HG03139 (cell line): ENCODE measurements around the gene MCHR2.
"Not testable (repeated sequence)": the region's sequence is repeated elsewhere in the genome, so short reads cannot be mapped to it uniquely, and the experiment has no call there.

Source experiments
- ATAC-seq: cut with Tn5 transposase; IDR thresholded peaks from one replicate; pipeline ENCODE4 v1.9.1; 2021; ENCODE audit not compliant: unreplicated experiment

MCHR2 gene

DNA sequence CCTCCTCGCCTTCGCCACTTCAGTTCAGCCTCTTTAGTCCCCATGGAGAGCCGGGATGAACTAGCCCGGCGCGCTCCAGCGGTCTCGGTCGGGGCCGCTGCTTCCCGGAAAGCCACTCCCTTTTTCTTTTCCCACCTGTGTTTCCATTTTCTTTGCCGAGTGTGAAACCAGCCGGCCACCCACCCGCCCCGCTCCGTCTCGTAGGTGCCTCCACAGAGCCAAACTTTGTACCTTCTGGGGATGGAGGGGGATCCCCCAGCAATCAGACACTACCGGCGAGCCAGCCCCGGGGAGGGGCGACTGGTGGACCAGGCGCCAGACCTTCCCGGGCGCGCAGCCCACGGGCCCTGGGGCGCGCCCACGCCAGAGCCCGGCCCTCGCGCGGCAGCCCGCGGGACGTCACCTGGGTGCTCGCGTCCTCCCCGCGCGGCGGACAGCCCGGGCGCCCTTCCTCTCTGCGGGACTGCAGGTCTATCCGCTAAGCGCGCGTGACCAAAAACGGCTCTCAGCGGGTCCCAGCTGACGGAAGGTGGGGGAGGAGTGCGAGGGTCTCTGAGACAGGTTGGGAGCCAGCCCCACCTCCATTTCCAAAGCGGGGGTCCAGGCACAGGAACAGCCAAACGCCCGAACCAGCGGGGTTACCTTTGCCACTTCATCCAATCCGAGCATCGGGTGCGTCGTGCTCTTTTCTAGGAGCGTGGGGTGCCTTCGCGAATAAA lies at the start of gene MCHR2:
TSS of gene MCHR2 (minus strand) at position 691 of the 719 bp plus-strand sequence. CDS start 38,076 bp downstream, outside the sequence.
- ATAC-seq = no peak

DNA sequence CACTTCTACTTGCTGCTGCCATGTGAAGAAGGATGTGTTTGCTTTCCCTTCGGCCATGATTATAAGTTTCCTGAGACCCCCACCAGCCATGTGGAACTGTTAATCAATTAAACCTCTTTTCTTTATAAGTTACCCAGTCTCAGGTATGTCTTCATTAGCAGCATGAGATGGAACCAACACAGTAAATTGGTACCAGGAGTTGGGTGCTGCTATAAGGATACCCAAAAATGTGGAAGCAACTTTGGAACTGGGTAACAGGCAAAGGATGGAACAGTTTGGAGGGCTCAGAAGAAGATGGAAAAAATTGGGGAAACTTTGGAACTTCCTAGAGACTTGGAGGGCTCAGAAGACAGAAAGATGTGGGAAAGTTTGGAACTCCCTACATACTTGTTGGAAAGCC lies 44.5 kb upstream of the MCHR2 start:
- not testable (repeated sequence) for ATAC-seq

DNA sequence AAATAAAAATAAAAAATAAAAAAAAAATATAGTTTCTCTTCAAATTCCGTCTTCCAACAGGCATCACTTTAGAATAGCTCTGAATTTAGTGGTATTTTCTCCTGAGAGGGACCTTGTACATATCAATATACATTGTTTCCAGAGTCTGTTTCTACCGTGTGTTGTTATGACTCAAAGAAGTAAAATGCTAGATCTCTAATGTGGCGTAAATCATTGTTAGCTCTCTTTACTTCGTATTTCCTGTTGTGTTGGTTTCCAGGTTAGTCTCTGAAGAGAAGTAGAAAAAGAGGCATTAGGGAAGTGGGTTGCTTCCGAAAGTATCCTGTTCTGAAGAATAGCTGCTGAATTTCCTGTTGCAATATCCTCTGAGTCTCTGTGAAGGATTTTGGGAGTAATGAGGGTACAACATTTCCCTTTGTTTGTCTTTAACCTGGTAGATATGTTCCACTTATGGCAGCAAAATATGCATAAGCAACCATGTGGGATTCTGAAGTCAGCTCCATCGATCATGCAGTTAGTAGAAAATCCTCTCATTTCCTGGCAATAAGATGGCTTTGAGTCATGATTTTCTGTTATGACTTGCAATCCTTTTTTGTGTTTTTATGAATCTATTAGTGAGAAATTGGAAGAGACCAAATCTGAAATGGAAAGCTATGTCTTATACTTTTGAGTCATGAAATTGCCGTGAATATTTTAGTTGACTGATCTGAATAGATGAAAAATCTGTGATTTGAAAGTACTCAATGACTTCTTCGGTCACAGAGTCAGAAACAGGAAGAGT lies 42.0 kb upstream of the MCHR2 start:
- ATAC-seq = peak; percentile 88

DNA sequence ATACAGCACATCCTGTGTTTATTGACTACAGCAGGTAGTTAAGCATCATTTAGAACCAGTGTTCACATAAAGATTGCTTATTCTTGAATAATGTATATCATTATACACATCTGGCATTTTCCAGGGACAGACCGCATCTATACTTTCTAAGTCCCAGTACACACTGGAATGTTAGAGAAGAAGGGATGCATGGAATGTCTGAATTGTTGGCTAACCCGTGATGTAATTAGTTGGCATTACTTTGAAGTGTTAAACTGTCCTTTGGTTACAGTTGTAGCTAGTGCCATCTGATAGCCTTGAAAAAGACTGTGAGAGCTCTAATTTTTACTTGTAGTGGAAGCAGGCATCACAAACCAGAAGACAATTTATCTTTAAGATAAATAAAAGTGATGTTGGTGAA lies 29.8 kb upstream of the MCHR2 start:
- ATAC-seq = no peak

- no peak for ATAC-seq
Observed at GRCh38 chr6:100022847-100023246, 28.8 kb upstream of the MCHR2 start.

DNA sequence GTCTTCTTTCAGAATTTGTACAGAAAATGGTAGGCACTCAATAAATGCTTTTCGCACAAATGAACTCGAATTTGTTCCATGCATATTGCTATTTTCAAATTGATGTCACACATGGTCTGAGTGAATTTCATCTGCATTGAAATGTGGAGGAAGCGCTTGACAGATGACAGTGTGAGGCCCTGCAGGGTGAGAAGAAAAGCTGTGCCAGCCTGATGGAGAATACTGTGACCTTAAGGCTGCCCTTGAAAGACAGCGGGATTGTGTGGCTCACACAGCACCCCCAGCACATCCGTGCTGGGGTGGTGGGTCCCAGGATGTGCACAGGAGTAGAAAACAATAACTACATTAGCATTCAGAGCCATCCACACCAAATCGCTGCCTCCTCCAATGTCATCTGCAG lies 14.8 kb upstream of the MCHR2 start:
- no peak for ATAC-seq

- peak; percentile 93 for ATAC-seq
Observed at GRCh38 chr6:100001915-100002388, 7.9 kb upstream of the MCHR2 start.

DNA sequence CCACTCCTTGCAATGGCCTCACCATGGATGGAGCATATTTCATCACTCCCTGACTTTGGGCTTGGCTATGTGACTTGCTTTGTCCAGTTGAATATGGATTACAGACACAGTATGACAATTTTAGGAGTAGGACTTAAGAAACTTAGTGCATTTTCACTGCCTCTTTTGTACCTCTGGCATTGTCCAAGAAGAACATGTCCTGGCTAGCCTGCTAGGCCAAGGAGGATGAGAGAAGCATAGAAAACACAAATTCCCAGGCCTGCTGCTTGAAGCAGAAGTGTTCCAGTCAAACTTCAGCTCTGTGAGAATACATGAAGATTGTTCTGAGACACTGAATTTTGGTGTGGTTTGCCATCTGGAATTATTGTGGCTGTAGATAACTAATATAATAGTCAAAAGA lies 3.1 kb upstream of the MCHR2 start:
- ATAC-seq = no peak

GRCh38 chr6:99995916-99996315 lies 1.9 kb upstream of the MCHR2 start:
- no peak for ATAC-seq

- ATAC-seq = no peak
Observed at GRCh38 chr6:99993146-99993532, 884 bp downstream of the MCHR2 start.

- ATAC-seq = no peak
Observed at GRCh38 chr6:99991955-99992354, 2.1 kb downstream of the MCHR2 start.

DNA sequence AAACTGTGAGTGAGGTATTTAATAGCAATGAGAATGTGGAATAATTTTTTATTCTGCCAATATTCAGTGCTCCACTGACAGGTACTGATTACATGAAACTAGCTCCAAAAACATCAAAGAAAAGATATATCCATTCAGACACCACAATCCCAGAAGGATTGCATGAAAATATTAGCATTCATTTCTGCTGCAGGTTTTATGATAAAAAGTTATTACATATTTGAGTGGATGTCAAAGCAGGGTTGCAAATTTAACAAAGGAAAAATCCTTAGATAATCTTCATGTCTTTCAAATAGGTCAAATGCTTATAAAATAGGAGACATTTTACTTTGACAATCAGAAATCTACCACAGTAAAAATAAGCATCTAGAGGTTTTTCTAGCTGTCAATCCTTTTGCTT lies 13.3 kb downstream of the MCHR2 start:
- ATAC-seq = no peak

GRCh38 chr6:99979953-99980352 lies 14.1 kb downstream of the MCHR2 start:
- no peak for ATAC-seq

DNA sequence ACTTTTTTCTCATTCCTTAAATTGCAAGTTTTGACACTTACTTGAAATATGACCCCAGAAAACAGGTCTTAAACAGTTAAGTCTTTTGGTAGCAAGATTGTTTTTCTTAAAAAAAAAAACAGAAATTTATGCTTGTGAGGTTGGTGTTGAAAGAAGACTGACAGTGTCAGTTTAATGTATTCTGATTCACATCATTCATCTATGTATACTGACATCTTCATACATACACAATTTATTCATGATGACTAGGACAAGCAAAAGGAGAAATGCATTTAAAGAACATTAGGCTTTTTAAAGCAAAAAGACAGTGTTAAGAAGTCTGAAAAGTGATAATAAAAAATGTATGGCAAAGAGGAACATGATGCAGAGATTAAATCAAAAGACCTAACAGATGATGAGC lies 27.0 kb downstream of the MCHR2 start:
- no peak for ATAC-seq

DNA sequence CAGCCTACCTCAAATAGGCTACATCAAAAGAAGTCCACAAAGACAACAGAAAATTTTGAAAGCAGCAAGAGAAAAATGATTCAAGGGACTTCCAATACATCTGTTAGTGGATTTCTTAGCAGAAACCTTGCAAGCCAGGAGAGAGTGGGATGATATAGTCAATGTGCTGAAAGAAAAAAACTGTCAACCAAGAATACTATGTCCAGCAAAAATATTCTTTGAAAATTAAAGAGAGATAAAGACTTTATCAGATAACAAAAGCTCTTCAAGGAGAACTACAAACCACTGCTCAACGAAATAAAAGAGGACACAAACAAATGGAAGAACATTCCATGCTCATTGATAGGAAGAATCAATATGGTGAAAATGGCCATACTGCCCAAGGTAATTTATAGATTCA lies 34.0 kb downstream of the MCHR2 start:
- ATAC-seq = no peak

GRCh38 chr6:99951016-99951805 lies 42.8 kb downstream of the MCHR2 start:
- ATAC-seq = no peak

DNA sequence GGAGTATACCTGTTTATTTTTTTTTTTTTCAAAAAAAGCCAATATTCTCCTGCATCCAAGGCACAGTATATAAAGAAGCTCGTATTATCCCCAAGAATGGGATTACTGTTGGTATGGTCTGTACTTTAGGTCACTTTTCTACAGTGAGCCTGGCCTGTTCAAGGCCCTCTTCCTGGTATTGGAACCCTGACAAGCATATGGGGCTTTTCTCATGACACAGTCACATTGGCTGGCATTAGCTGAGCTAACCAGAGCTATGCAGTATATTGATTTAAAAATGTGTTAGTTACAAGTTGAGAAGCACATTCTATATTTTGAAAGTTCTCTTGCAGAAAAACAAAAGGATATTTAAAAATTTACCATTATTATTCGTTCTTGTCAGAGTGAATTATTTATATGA lies 48.0 kb downstream of the MCHR2 start:
- ATAC-seq = no peak

- ATAC-seq = no peak
Observed at GRCh38 chr6:99943846-99944245, 50.2 kb downstream of the MCHR2 start.

DNA sequence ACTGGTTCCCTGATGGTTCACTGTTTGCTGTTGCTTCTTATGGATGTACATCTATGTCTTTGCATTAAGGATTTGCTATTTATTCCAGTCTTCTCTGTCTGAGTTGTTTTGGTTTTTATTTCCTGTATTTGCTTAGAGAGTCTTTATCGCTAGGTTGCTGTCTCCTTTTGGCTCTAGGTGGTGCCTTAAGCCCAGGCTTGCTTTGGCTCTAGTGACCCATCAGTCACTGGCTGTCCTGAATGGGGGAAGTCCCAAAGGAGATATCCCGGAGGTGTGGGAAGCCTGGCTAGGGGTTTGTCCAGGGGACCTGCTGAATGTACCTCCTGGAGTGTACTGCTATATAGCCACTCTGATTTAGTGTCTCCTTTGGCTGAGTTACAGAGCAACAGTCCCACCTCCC lies 53.4 kb downstream of the MCHR2 start:
- no peak for ATAC-seq

DNA sequence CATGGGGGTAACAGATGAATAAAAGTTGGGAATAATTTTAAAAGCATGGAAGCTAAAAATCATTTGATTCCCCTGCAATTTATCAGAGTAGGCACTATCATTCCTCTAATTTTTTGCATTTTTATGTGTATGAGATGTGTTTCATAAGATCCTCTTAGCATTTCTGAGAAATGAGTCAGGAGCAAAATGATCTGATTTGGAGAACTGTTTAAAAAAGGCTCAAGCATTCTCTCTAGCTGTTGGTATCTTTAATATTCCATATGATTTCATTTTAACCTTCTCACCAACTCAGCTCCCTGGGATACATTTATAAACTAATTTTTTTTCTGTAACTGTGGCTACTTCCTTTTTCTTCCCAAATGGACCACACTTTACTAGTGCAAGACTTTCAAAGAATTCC lies 60.9 kb downstream of the MCHR2 start:
- no peak for ATAC-seq

- ATAC-seq = no peak
Observed at GRCh38 chr6:99912657-99913056, 81.4 kb downstream of the MCHR2 start.
